HG03460 (cell line): ENCODE data around the gene UBE2E2.
"Not testable (repeated sequence)": the region's sequence is repeated elsewhere in the genome, so short reads cannot be mapped to it uniquely, and the experiment has no call there.

ENCODE experiments used
- ATAC-seq: cut with Tn5 transposase; IDR thresholded peaks from one replicate; pipeline ENCODE4 v1.9.1; 2021; ENCODE audit not compliant: unreplicated experiment

The UBE2E2 gene

GRCh38 chr3:23320586-23321570 is 117.8 kb downstream of the UBE2E2 start:
- no peak for ATAC-seq

- no peak for ATAC-seq
These were observed 121.6 kb downstream of the UBE2E2 start for GRCh38 chr3:23324745-23325144.

- peak; percentile 69 for ATAC-seq
These were observed 122.4 kb downstream of the UBE2E2 start for GRCh38 chr3:23325466-23326065.

- no peak for ATAC-seq
These were observed 126.5 kb downstream of the UBE2E2 start for GRCh38 chr3:23329471-23330105.

- ATAC-seq = no peak
These were observed 127.4 kb downstream of the UBE2E2 start for GRCh38 chr3:23330568-23330967.

- no peak for ATAC-seq
These were observed 128.2 kb downstream of the UBE2E2 start for GRCh38 chr3:23331141-23331935.

GRCh38 chr3:23333633-23334032 is 130.5 kb downstream of the UBE2E2 start:
- no peak for ATAC-seq

- not testable (repeated sequence) for ATAC-seq
These were observed 133.7 kb downstream of the UBE2E2 start for GRCh38 chr3:23336853-23337252.

GRCh38 chr3:23341147-23341838 is 138.2 kb downstream of the UBE2E2 start:
- peak; percentile 69 for ATAC-seq

- no peak for ATAC-seq
These were observed 139.2 kb downstream of the UBE2E2 start for GRCh38 chr3:23342343-23342742.

- no peak for ATAC-seq
These were observed 140.4 kb downstream of the UBE2E2 start for GRCh38 chr3:23343509-23343908.

- ATAC-seq = no peak
These were observed 141.8 kb downstream of the UBE2E2 start for GRCh38 chr3:23344886-23345285.

GRCh38 chr3:23349444-23349843 is 146.3 kb downstream of the UBE2E2 start:
- ATAC-seq = not testable (repeated sequence)

GRCh38 chr3:23356169-23356568 is 153.0 kb downstream of the UBE2E2 start:
- ATAC-seq = no peak

- ATAC-seq = no peak
These were observed 153.8 kb downstream of the UBE2E2 start for GRCh38 chr3:23356923-23357322.

GRCh38 chr3:23359116-23359515 is 156.0 kb downstream of the UBE2E2 start:
- ATAC-seq = no peak

GRCh38 chr3:23365066-23365465 is 161.9 kb downstream of the UBE2E2 start:
- ATAC-seq = no peak

- ATAC-seq = no peak
These were observed 165.6 kb downstream of the UBE2E2 start for GRCh38 chr3:23368731-23369130.

- ATAC-seq = no peak
These were observed 169.2 kb downstream of the UBE2E2 start for GRCh38 chr3:23372285-23372684.

GRCh38 chr3:23376516-23377248 is 173.6 kb downstream of the UBE2E2 start:
- no peak for ATAC-seq
